Natural killer cell (primary cell): Measurements from ENCODE around the gene DCAF8. TPM values are rescaled to one million over a fixed set of nuclear protein-coding genes. Genes with fewer than 3 reads are reported as not detected.
A peak's percentile ranks its signal among the peaks of the same experiment; 100 is the strongest.

ENCODE experiments used
- ATAC-seq, 3 donors: fragments of 150-1000 bp in 2 of 3; fragments of 200-7000 bp in 1 of 3; cut with Tn5 transposase; 1 replicate in 1 of 3; 2 replicates in 2 of 3; pipeline ENCODE4 v1.10.0; 2021; ENCODE audit warnings: mild to moderate bottlenecking in 2 of 3, moderate library complexity in 2 of 3
- DNase-seq, 2 donors: peaks; one replicate each; pipeline versions ENCODE4 v3.0.0 to v3.0.0-alpha.2; 2013 to 2021; ENCODE audit warnings: mixed read lengths in 1 of 2
- H3K27ac ChIP-seq: one replicate; pipeline ENCODE4 v1.5.1; 2013; ENCODE audit warnings: mild to moderate bottlenecking, low read length
- H3K27me3 ChIP-seq: one replicate; pipeline ENCODE4 v1.6.1; 2013; ENCODE audit warnings: low read length; ENCODE audit not compliant: control insufficient read depth, insufficient read depth
- H3K36me3 ChIP-seq: one replicate; pipeline ENCODE4 v1.6.1; 2013; ENCODE audit warnings: low read length; ENCODE audit not compliant: control insufficient read depth, insufficient read depth
- H3K4me1 ChIP-seq: one replicate; pipeline ENCODE4 v1.6.1; 2013; ENCODE audit warnings: low read length; ENCODE audit not compliant: control insufficient read depth, insufficient read depth
- H3K4me3 ChIP-seq: one replicate; pipeline ENCODE4 v1.5.1; 2013; ENCODE audit warnings: low read length
- H3K9me3 ChIP-seq: one replicate; pipeline ENCODE4 v1.6.1; 2013; ENCODE audit warnings: low read length; ENCODE audit not compliant: control insufficient read depth, insufficient read depth
- H3K27ac Mint-ChIP-seq, 2 donors: one replicate each; pipeline ENCODE4 v1.8.0; 2022; ENCODE audit warnings: mild to moderate bottlenecking in 2 of 2, mixed read lengths in 2 of 2, moderate library complexity in 1 of 2
- H3K27me3 Mint-ChIP-seq, 2 donors: one replicate each; pipeline ENCODE4 v1.8.0; 2022; ENCODE audit warnings: low read depth in 2 of 2, mixed read lengths in 2 of 2
- H3K36me3 Mint-ChIP-seq: one replicate; pipeline ENCODE4 v1.8.0; 2022; ENCODE audit warnings: mixed read lengths
- H3K4me1 Mint-ChIP-seq, 2 donors: one replicate each; pipeline ENCODE4 v1.8.0; 2022; ENCODE audit warnings: mixed read lengths in 2 of 2
- H3K4me3 Mint-ChIP-seq: one replicate; pipeline ENCODE4 v1.8.0; 2022; ENCODE audit warnings: mild to moderate bottlenecking, moderate library complexity, mixed read lengths
- H3K9me3 Mint-ChIP-seq, 2 donors: one replicate each; pipeline ENCODE4 v1.8.0; 2022; ENCODE audit warnings: mixed read lengths in 2 of 2
- WGBS: methylation state at CpG from one replicate; pipeline ENCODE4 v1.1.7; 2013; ENCODE audit warnings: missing lambda C conversion rate; ENCODE audit not compliant: insufficient coverage; 5-methylcytosine and 5-hydroxymethylcytosine counted together
- intact Hi-C: fragments of 100-400 bp; cut with micrococcal nuclease; formaldehyde crosslinking; loops from one replicate; pipeline ENCODE4 v1.14.2; 2022
- total RNA-seq, 4 donors: library from RNA; stranded (reverse); fragments of 120-200 nt in 1 of 4; gene quantifications; one replicate each; pipeline versions ENCODE4 v1.2.3 to v1.2.4, GENCODE V29; 2013 to 2022
- TF ChIP-seq, protein P1 (sequence below): fragments of 200-600 bp; IDR thresholded peaks from one replicate; pipeline ENCODE4 v1.8.0; 2022; ENCODE audit warnings: antibody characterized with exemption

Gene DCAF8
- total RNA-seq, 3 donors from 2014 or later (not counting 1 experiment from before 2014, with no cell fraction given), result 189 to 201 (median 189) TPM

DNA sequence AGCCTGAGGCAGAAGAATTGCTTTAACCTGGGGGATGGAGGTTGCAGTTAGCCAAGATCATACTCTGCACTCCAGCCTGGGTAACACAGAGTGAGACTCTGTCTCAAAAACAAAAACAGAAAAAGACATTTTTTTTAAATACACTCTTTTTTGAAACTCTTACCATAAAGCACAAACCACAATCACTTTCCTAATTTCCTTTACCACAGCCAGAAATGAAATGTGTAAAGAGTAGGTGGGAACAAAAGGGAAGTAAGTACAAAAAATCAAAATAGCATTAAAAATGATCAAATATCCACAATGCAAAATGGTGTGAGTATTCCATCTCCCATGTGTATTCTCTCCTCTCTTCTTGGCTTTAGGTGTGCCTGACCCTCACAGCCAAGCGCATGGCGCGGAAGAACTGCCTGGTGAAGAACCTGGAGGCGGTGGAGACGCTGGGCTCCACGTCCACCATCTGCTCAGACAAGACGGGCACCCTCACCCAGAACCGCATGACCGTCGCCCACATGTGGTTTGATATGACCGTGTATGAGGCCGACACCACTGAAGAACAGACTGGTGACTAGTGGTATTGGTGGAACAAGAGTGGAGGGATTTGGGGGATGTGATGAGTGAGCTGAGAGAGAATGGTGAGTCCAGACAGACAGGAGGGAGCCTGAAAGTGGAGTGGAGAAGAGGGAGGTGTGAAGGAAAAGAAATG is 96.0 kb downstream of the DCAF8 start:
- H3K9me3 ChIP-seq, result no peaks in the 10 kb centered on the region
- H3K27me3 Mint-ChIP-seq, result peaks cover 17% of the 10 kb centered on the region in 2 donors
- TF ChIP-seq, protein P1, sequence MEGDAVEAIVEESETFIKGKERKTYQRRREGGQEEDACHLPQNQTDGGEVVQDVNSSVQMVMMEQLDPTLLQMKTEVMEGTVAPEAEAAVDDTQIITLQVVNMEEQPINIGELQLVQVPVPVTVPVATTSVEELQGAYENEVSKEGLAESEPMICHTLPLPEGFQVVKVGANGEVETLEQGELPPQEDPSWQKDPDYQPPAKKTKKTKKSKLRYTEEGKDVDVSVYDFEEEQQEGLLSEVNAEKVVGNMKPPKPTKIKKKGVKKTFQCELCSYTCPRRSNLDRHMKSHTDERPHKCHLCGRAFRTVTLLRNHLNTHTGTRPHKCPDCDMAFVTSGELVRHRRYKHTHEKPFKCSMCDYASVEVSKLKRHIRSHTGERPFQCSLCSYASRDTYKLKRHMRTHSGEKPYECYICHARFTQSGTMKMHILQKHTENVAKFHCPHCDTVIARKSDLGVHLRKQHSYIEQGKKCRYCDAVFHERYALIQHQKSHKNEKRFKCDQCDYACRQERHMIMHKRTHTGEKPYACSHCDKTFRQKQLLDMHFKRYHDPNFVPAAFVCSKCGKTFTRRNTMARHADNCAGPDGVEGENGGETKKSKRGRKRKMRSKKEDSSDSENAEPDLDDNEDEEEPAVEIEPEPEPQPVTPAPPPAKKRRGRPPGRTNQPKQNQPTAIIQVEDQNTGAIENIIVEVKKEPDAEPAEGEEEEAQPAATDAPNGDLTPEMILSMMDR, result no peak
- H3K27ac Mint-ChIP-seq, result no peak overlapping the region
- H3K4me3 Mint-ChIP-seq, result no peak overlapping the region
- no peak overlapping the region for H3K27ac ChIP-seq
- H3K27me3 ChIP-seq, result peaks cover 4% of the 10 kb centered on the region
- H3K36me3 ChIP-seq, result no peaks in the 10 kb centered on the region
- H3K36me3 Mint-ChIP-seq, result no peaks in the 10 kb centered on the region
- DNase-seq, result no peak
- H3K9me3 Mint-ChIP-seq, result no peaks in the 10 kb centered on the region
- 51% methylated on average over 12 of the region's 12 CpGs for WGBS
- peak in 2 of 3 donors; percentile 34 to 52 for ATAC-seq
- no peak overlapping the region for H3K4me3 ChIP-seq
- peaks cover 36% of the 10 kb centered on the region for H3K4me1 ChIP-seq
- peaks cover 20 to 22% of the 10 kb centered on the region in 2 donors for H3K4me1 Mint-ChIP-seq
- intact Hi-C loops, result no loop called here

Other genes starting within 250 kb of the DCAF8 start
- gene PIGM, start 230.6 kb downstream of the DCAF8 start, total RNA-seq, result 1 to 10 TPM; 3.8 to 5.1 (median 3.9) TPM
- not detected for gene KCNJ10, start 192.4 kb downstream of the DCAF8 start, total RNA-seq
- gene KCNJ9, start 181.0 kb downstream of the DCAF8 start, total RNA-seq, result not detected
- gene IGSF8, start 163.9 kb downstream of the DCAF8 start, total RNA-seq, result 10 to 100 TPM; 26.3 to 35.3 (median 32.1) TPM
- not detected for gene ATP1A2, start 146.8 kb downstream of the DCAF8 start, total RNA-seq
- not detected for gene ATP1A4, start 110.9 kb downstream of the DCAF8 start, total RNA-seq
- gene CASQ1, start 72.0 kb downstream of the DCAF8 start, total RNA-seq, result not detected
- 10 to 100 TPM; 25.3 to 27.9 (median 25.5) TPM for gene PEA15, start 57.2 kb downstream of the DCAF8 start, total RNA-seq
- 10 to 100 TPM; 41.5 to 48.8 (median 47.8) TPM for gene PEX19, start 22.6 kb upstream of the DCAF8 start, total RNA-seq
- gene COPA, start 80.7 kb upstream of the DCAF8 start, total RNA-seq, result 100 to 1,000 TPM; 140 to 167 (median 148) TPM
- gene NCSTN, start 80.8 kb upstream of the DCAF8 start, total RNA-seq, result 100 to 1,000 TPM; 104 to 140 (median 110) TPM
- gene NHLH1, start 104.5 kb upstream of the DCAF8 start, total RNA-seq, result under 1 TPM in 2 of 3 donors, not detected in 1; 0.13 to 0.16 TPM
- under 1 TPM in 1 of 3 donors, not detected in 2; 0.08 TPM for gene VANGL2, start 138.0 kb upstream of the DCAF8 start, total RNA-seq